ENCODE data around the gene BOD1L2. TPM values are rescaled to one million over a fixed set of nuclear protein-coding genes. Genes with fewer than 3 reads are reported as not detected.

Gene BOD1L2
- total RNA-seq, 2 experiments from 2014 or later = not detected

DNA sequence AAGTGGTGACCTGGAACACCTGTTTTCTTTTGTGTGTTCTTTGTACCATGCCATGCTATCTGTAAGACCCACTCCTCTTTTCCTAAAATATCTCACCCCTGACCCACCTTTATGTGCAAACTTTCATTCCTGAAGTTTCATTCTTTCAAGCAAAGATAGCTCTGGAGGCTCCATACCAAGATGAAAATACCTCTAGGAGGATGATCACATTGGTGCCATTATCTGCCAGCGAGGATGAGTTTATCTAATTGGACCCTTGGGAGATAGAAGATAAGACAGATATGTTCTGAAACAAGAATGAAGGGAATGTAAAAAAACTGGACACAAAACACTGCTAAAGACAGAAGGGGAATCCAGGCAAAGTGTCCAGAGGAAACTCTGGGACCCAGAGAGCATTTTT lies 24.1 kb downstream of the BOD1L2 start:
- CTCF ChIA-PET = no interaction called here
- no peak for DNase-seq
- H3K27me3 Mint-ChIP-seq = peaks cover 5% of the 10 kb centered on the region
- H3K27ac Mint-ChIP-seq = no peak overlapping the region
- intact Hi-C loops (cut with micrococcal nuclease) = no loop called here
- H3K9me3 Mint-ChIP-seq = peaks cover 8% of the 10 kb centered on the region
- no peaks in the 10 kb centered on the region for H3K36me3 Mint-ChIP-seq
- no peak overlapping the region for H3K4me3 Mint-ChIP-seq
- H3K4me1 Mint-ChIP-seq (ENCODE audit: low read depth) = no peaks in the 10 kb centered on the region
- POLR2A ChIA-PET = no interaction called here

- Mint-ChIP-seq H3K4me1 (ENCODE audit: low read depth) (no peaks in the 10 kb centered on the region), H3K36me3 (no peaks in the 10 kb centered on the region), H3K9me3 (peaks cover 8% of the 10 kb centered on the region), H3K27ac (no peak overlapping the region), H3K27me3 (no peaks in the 10 kb centered on the region), H3K4me3 (no peak overlapping the region)
- CTCF ChIA-PET = no interaction called here
- DNase-seq = no peak
- POLR2A ChIA-PET = no interaction called here
- intact Hi-C loops (cut with micrococcal nuclease) = no loop called here
Measured at GRCh38 chr18:57175532-57175931, 28.6 kb downstream of the BOD1L2 start.

- no peak overlapping the region for H3K27ac Mint-ChIP-seq
- H3K4me3 Mint-ChIP-seq = no peak overlapping the region
- H3K27me3 Mint-ChIP-seq = peaks cover 8% of the 10 kb centered on the region
- peaks cover 56% of the 10 kb centered on the region for H3K9me3 Mint-ChIP-seq
- intact Hi-C loops (cut with micrococcal nuclease) = no loop called here
- ChIA-PET CTCF (no interaction called here), POLR2A (no interaction called here)
- peaks cover 2% of the 10 kb centered on the region for H3K36me3 Mint-ChIP-seq
- H3K4me1 Mint-ChIP-seq (ENCODE audit: low read depth) = no peaks in the 10 kb centered on the region
- DNase-seq = no peak
Measured at GRCh38 chr18:57185434-57185833, 38.5 kb downstream of the BOD1L2 start.

- Mint-ChIP-seq H3K27ac (no peak overlapping the region), H3K36me3 (peaks cover 2% of the 10 kb centered on the region), H3K9me3 (peaks cover 28% of the 10 kb centered on the region), H3K4me1 (ENCODE audit: low read depth) (no peaks in the 10 kb centered on the region), H3K27me3 (peaks cover 8% of the 10 kb centered on the region), H3K4me3 (no peak overlapping the region)
- ChIA-PET POLR2A (no interaction called here), CTCF (no interaction called here)
- DNase-seq = no peak
- intact Hi-C loops (cut with micrococcal nuclease) = no loop called here
Measured at GRCh38 chr18:57188851-57189557, 42.1 kb downstream of the BOD1L2 start.

- ChIA-PET POLR2A (no interaction called here), CTCF (no interaction called here)
- Mint-ChIP-seq H3K27ac (no peak overlapping the region), H3K9me3 (peaks cover 20% of the 10 kb centered on the region), H3K27me3 (peaks cover 8% of the 10 kb centered on the region), H3K36me3 (peaks cover 2% of the 10 kb centered on the region), H3K4me3 (no peak overlapping the region), H3K4me1 (ENCODE audit: low read depth) (no peaks in the 10 kb centered on the region)
- DNase-seq = no peak
- intact Hi-C loops (cut with micrococcal nuclease) = no loop called here
Measured at GRCh38 chr18:57190026-57190425, 43.1 kb downstream of the BOD1L2 start.

DNA sequence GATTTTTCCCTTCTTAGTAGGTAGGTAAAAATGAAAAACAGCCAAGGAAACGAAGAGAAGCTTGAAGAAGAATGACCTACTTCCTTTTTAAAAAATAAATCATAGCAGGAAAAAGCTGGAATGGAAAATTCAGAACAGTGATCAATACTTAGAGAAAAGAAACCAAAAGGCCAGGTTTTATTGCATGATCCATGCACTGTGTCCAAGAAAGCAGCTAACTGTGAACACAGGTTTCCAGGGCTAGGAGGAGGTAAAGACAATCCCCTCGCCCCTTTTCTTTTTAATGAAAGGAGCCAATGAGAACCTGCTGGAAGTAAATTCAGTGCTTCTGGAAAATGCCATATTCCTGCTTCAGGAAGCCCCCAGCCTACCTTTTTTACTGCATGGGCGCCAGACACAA lies 47.2 kb downstream of the BOD1L2 start:
- H3K9me3 Mint-ChIP-seq = no peaks in the 10 kb centered on the region
- no peak overlapping the region for H3K4me3 Mint-ChIP-seq
- ChIA-PET POLR2A (no interaction called here), CTCF (no interaction called here)
- H3K36me3 Mint-ChIP-seq = no peaks in the 10 kb centered on the region
- no peak overlapping the region for H3K27ac Mint-ChIP-seq
- DNase-seq = no peak
- intact Hi-C loops (cut with micrococcal nuclease) = no loop called here
- H3K27me3 Mint-ChIP-seq = no peaks in the 10 kb centered on the region
- no peaks in the 10 kb centered on the region for H3K4me1 Mint-ChIP-seq (ENCODE audit: low read depth)

DNA sequence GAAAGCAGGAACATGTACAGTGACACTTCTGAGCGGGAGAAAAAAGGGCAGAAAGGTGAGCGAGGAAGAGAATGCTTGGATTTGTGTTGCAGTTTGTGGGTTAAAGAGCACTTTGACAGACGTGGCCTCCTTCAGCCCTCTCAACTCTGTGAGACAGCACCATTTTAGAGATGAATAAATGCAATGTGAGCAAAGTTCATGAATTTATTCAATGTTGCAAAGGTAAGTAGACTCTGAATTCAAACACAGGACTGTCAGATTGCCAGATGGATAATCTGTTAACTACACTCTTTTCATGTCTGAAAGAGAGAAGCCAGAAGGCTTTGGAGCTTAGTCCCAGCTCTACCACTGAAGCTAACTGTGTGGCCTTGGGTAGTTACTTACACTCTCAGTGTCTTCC lies 47.7 kb downstream of the BOD1L2 start:
- intact Hi-C loops (cut with micrococcal nuclease) = no loop called here
- CTCF ChIA-PET = no interaction called here
- DNase-seq = no peak
- no peaks in the 10 kb centered on the region for H3K27me3 Mint-ChIP-seq
- no peaks in the 10 kb centered on the region for H3K36me3 Mint-ChIP-seq
- no peaks in the 10 kb centered on the region for H3K9me3 Mint-ChIP-seq
- POLR2A ChIA-PET = no interaction called here
- no peak overlapping the region for H3K27ac Mint-ChIP-seq
- no peaks in the 10 kb centered on the region for H3K4me1 Mint-ChIP-seq (ENCODE audit: low read depth)
- no peak overlapping the region for H3K4me3 Mint-ChIP-seq

DNA sequence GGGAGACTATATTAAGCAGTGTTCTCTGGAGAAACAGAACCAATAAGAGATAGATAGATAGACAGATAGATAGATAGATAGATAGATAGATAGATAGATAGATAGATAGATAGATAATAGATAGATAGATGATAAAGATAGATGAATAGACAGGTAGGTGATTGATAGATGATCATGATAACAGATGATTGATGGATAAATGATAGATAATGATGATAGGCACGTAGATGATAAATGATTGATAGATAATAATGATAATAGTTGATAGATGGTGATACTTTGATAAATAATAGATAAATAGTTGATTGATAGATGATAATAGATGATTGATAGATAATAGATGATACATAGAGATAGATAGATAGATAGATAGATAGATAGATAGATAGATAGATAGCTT lies 48.5 kb downstream of the BOD1L2 start:
- no peak for DNase-seq
- CTCF ChIA-PET = no interaction called here
- H3K36me3 Mint-ChIP-seq = no peaks in the 10 kb centered on the region
- intact Hi-C loops (cut with micrococcal nuclease) = no loop called here
- H3K27me3 Mint-ChIP-seq = no peaks in the 10 kb centered on the region
- H3K4me1 Mint-ChIP-seq (ENCODE audit: low read depth) = no peaks in the 10 kb centered on the region
- POLR2A ChIA-PET = no interaction called here
- H3K4me3 Mint-ChIP-seq = no peak overlapping the region
- H3K9me3 Mint-ChIP-seq = no peaks in the 10 kb centered on the region
- H3K27ac Mint-ChIP-seq = no peak overlapping the region

DNA sequence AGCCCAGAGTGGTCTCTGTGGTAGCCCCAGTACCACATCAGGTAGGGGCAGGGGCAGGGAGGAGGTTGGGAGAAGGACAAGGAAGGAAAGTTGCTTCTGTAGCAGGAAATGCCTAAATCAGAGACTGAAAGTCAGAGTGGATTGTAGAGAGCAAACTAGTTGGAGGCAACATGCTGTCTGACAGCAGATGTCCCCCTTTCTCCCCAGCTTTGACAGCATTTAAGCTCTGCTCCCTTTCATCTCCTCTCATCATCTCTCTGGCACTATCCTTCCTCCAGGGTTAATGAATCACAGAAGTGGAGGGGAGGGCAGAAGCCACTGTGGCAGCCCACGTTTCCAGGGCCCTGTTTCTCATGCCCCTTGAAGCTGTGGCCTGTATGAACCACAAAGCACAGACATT lies 50.4 kb downstream of the BOD1L2 start:
- ChIA-PET CTCF (no interaction called here), POLR2A (no interaction called here)
- DNase-seq = no peak
- no peaks in the 10 kb centered on the region for H3K4me1 Mint-ChIP-seq (ENCODE audit: low read depth)
- intact Hi-C loops (cut with micrococcal nuclease) = no loop called here
- H3K27ac Mint-ChIP-seq = no peak overlapping the region
- no peak overlapping the region for H3K4me3 Mint-ChIP-seq
- no peaks in the 10 kb centered on the region for H3K36me3 Mint-ChIP-seq
- H3K9me3 Mint-ChIP-seq = no peaks in the 10 kb centered on the region
- no peaks in the 10 kb centered on the region for H3K27me3 Mint-ChIP-seq

- no peaks in the 10 kb centered on the region for H3K9me3 Mint-ChIP-seq
- ChIA-PET CTCF (no interaction called here), POLR2A (no interaction called here)
- no peaks in the 10 kb centered on the region for H3K27me3 Mint-ChIP-seq
- no peaks in the 10 kb centered on the region for H3K36me3 Mint-ChIP-seq
- no peak for DNase-seq
- H3K4me3 Mint-ChIP-seq = no peak overlapping the region
- intact Hi-C loops (cut with micrococcal nuclease) = no loop called here
- no peak overlapping the region for H3K27ac Mint-ChIP-seq
- no peaks in the 10 kb centered on the region for H3K4me1 Mint-ChIP-seq (ENCODE audit: low read depth)
Measured at GRCh38 chr18:57198073-57198472, 51.2 kb downstream of the BOD1L2 start.

Other genes with a start within 250 kb of the BOD1L2 start
- not detected for gene ST8SIA3, start 205.5 kb downstream of the BOD1L2 start, total RNA-seq

Measured in activated CD4-positive, alpha-beta memory T cell treated with anti-CD3 and anti-CD28 coated beads for 36 hours (primary cell).